HepG2 (cell line): ENCODE measurements around the gene KTN1. TPM values are rescaled to one million over a fixed set of nuclear protein-coding genes. Genes with fewer than 3 reads are reported as not detected.
A peak's percentile ranks its signal among the peaks of the same experiment; 100 is the strongest.

ENCODE experiments used
- ATF1 ChIP-seq: IDR thresholded peaks from 2 replicates; pipeline ENCODE4 v1.6.1; 2016; ENCODE audit warnings: mild to moderate bottlenecking, control low read depth
- ELF1 ChIP-seq: sonication (generic); formaldehyde crosslinking; IDR thresholded peaks from 2 replicates; pipeline ENCODE4 v1.4.0; 2020; ENCODE audit warnings: missing genetic modification reagents
- FOXA3 ChIP-seq: IDR thresholded peaks from 2 replicates; pipeline ENCODE4 v1.6.1; 2016; ENCODE audit warnings: missing genetic modification reagents, missing compliant biosample characterization
- KAT7 ChIP-seq: IDR thresholded peaks from 2 replicates; pipeline ENCODE4 v1.6.1; 2018; ENCODE audit warnings: borderline replicate concordance, missing compliant biosample characterization
- MBNL3 ChIP-seq: fragments of 250-450 bp; sonication (Bioruptor Pico); conservative IDR thresholded peaks from 2 replicates; pipeline ENCODE4 v1.8.0; 2022; ENCODE audit warnings: mild to moderate bottlenecking, inconsistent platforms
- RXRA ChIP-seq: sonication (generic); formaldehyde crosslinking; IDR thresholded peaks from 2 replicates; pipeline ENCODE4 v1.5.1; 2020; ENCODE audit warnings: missing genetic modification reagents
- SPEN ChIP-seq: sonication (generic); formaldehyde crosslinking; IDR thresholded peaks from 2 replicates; pipeline ENCODE4 v1.5.1; 2020; ENCODE audit warnings: low read depth, mild to moderate bottlenecking, missing genetic modification reagents
- SRSF4 ChIP-seq: fragments of 200-400 bp; formaldehyde crosslinking; IDR thresholded peaks from one replicate; pipeline ENCODE4 v1.6.1; 2018; ENCODE audit warnings: mild to moderate bottlenecking, low read depth, low read length, moderate library complexity; ENCODE audit not compliant: poor library complexity, severe bottlenecking
- TEAD2 ChIP-seq: sonication (generic); formaldehyde crosslinking; IDR thresholded peaks from 2 replicates; pipeline ENCODE4 v1.9.0; 2021; ENCODE audit warnings: missing genetic modification reagents
- TOPORS ChIP-seq: sonication (generic); formaldehyde crosslinking; IDR thresholded peaks from 2 replicates; pipeline ENCODE4 v1.8.0; 2023; ENCODE audit warnings: mild to moderate bottlenecking, missing genetic modification reagents
- ZBTB21 ChIP-seq: sonication (generic); formaldehyde crosslinking; IDR thresholded peaks from 2 replicates; pipeline ENCODE4 v1.4.0; 2020; ENCODE audit warnings: missing genetic modification reagents
- ZNF256 ChIP-seq: sonication (generic); formaldehyde crosslinking; conservative IDR thresholded peaks from 2 replicates; pipeline ENCODE4 v1.4.0; 2020; ENCODE audit warnings: missing genetic modification reagents
- ZNF263 ChIP-seq: sonication (generic); formaldehyde crosslinking; IDR thresholded peaks from 2 replicates; pipeline ENCODE4 v1.4.0; 2020; ENCODE audit warnings: missing genetic modification reagents
- ZNF333 ChIP-seq: sonication (generic); formaldehyde crosslinking; IDR thresholded peaks from 2 replicates; pipeline ENCODE4 v1.4.0; 2020; ENCODE audit warnings: mild to moderate bottlenecking, missing genetic modification reagents, borderline replicate concordance
- ZNF773 ChIP-seq: sonication (generic); formaldehyde crosslinking; IDR thresholded peaks from 2 replicates; pipeline ENCODE4 v1.4.0; 2020; ENCODE audit warnings: missing genetic modification reagents, borderline replicate concordance
- polyA plus RNA-seq, 8 experiments: library from polyadenylated mRNA; depleted of rRNA in 3 of 8; stranded (reverse) in 7 of 8; unstranded in 1 of 8; fragments of >200 nt; fragmentation: Illumina TruSeq in 4 of 8; extraction: Trizol in 4 of 8; gene quantifications; 2 replicates each; pipeline versions ENCODE4 v1.2.1 to v1.2.3, GENCODE V29; 2011 to 2016; ENCODE audit warnings: low read depth in 4 of 8, missing spikeins in 1 of 8, mixed read lengths in 1 of 8; ENCODE audit not compliant: insufficient read depth in 1 of 8
- total RNA-seq, 5 experiments: library from RNA; depleted of rRNA; stranded (reverse); fragments of >200 nt; fragmentation: Illumina TruSeq; extraction: Trizol; gene quantifications; 2 replicates each; pipeline ENCODE4 v1.2.3, GENCODE V29; 2016; ENCODE audit warnings: low read depth in 1 of 5
- TF ChIP-seq, protein P1 (sequence below): sonication (generic); formaldehyde crosslinking; IDR thresholded peaks from 2 replicates; pipeline ENCODE4 v1.5.1; 2020; ENCODE audit warnings: mild to moderate bottlenecking, missing genetic modification reagents, borderline replicate concordance
- TF ChIP-seq, protein P2 (sequence below): sonication (generic); formaldehyde crosslinking; IDR thresholded peaks from 2 replicates; pipeline ENCODE4 v1.4.0; 2020; ENCODE audit warnings: missing genetic modification reagents
- TF ChIP-seq, protein P3 (sequence below): sonication (generic); formaldehyde crosslinking; IDR thresholded peaks from 2 replicates; pipeline ENCODE4 v1.4.0; 2020; ENCODE audit warnings: missing genetic modification reagents
- TF ChIP-seq, protein P4 (sequence below): sonication (generic); formaldehyde crosslinking; IDR thresholded peaks from 2 replicates; pipeline ENCODE4 v1.8.1; 2023; ENCODE audit warnings: mild to moderate bottlenecking, moderate library complexity, missing genetic modification reagents
- TF ChIP-seq, protein P5 (sequence below): sonication (generic); formaldehyde crosslinking; IDR thresholded peaks from 2 replicates; pipeline ENCODE4 v1.4.0; 2020; ENCODE audit warnings: missing genetic modification reagents, low read depth, mild to moderate bottlenecking, borderline replicate concordance
- TF ChIP-seq, protein P6 (sequence below): sonication (generic); formaldehyde crosslinking; IDR thresholded peaks from 2 replicates; pipeline ENCODE4 v1.4.0; 2020; ENCODE audit warnings: low read depth, missing genetic modification reagents

KTN1 gene
- total and polyA plus RNA-seq, 2 of the 13 experiments (the other 11 are each of a cell fraction or from before 2014, with no cell fraction given): 60.6 to 169 TPM

DNA sequence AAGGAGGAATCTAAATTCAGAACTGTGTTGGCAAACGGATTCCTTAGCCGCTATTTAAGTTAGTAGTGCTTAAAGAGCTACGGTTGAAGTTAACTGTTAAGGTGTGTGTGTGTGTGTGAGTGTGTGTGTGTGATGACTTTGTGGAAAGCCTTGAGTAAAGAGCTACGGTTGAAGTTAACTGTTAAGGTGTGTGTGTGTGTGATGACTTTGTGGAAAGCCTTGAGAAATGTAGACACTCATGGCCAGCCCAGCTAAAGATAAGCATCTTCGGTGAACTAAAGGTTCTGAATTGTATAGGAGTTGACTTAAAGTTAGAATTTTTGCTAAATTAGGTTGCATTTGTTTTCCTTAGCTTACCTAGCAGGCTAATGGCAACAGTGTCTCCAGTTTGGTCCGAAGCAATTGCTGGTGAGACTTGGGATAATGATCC, 1.4 kb downstream of the KTN1 start (continued):
- TF ChIP-seq, protein P1, sequence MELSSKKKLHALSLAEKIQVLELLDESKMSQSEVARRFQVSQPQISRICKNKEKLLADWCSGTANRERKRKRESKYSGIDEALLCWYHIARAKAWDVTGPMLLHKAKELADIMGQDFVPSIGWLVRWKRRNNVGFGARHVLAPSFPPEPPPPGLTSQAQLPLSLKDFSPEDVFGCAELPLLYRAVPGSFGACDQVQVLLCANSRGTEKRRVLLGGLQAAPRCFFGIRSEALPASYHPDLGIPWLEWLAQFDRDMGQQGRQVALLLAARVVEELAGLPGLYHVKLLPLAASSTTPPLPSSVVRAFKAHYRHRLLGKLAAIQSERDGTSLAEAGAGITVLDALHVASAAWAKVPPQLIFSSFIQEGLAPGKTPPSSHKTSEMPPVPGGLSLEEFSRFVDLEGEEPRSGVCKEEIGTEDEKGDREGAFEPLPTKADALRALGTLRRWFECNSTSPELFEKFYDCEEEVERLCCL (CRISPR knock-in tag): no peak
- TF ChIP-seq ATF1 (CRISPR knock-in tag): no peak
- TF ChIP-seq ZNF263 (CRISPR knock-in tag): no peak
- no peak for TF ChIP-seq RXRA
- 0 out of 2 replicates have a peak, but pooled peaks have one; percentile 25 for TF ChIP-seq SPEN
- no peak for TF ChIP-seq MBNL3 (CRISPR knock-in tag)
- TF ChIP-seq, protein P2, sequence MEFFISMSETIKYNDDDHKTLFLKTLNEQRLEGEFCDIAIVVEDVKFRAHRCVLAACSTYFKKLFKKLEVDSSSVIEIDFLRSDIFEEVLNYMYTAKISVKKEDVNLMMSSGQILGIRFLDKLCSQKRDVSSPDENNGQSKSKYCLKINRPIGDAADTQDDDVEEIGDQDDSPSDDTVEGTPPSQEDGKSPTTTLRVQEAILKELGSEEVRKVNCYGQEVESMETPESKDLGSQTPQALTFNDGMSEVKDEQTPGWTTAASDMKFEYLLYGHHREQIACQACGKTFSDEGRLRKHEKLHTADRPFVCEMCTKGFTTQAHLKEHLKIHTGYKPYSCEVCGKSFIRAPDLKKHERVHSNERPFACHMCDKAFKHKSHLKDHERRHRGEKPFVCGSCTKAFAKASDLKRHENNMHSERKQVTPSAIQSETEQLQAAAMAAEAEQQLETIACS (CRISPR knock-in tag): no peak
- TF ChIP-seq ELF1 (CRISPR knock-in tag): no peak
- TF ChIP-seq ZNF256: no peak
- TF ChIP-seq, protein P3, sequence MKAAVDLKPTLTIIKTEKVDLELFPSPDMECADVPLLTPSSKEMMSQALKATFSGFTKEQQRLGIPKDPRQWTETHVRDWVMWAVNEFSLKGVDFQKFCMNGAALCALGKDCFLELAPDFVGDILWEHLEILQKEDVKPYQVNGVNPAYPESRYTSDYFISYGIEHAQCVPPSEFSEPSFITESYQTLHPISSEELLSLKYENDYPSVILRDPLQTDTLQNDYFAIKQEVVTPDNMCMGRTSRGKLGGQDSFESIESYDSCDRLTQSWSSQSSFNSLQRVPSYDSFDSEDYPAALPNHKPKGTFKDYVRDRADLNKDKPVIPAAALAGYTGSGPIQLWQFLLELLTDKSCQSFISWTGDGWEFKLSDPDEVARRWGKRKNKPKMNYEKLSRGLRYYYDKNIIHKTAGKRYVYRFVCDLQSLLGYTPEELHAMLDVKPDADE: no peak
- no peak for TF ChIP-seq ZBTB21 (CRISPR knock-in tag)
- no peak for TF ChIP-seq TEAD2 (CRISPR knock-in tag)
- no peak for TF ChIP-seq ZNF333 (CRISPR knock-in tag)
- TF ChIP-seq, protein P4, sequence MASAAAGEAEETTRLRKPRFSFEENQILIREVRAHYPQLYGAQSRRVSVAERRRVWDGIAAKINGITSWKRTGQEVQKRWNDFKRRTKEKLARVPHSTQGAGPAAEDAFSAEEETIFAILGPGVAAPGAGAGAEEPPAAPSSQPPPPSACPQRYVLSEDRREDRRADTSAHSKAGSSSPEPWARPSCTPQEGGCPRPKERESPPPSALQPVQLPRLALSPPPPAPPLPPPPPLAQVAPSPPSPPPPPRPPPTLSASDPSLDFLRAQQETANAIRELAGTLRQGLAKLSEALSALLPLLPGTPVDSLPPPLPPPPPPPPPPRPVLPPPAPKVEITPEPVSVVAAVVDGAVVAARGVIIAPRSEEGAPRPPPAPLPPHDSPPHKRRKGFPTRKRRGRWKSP: 0 out of 2 replicates have a peak, but pooled peaks have one; percentile 30
- TF ChIP-seq, protein P5, sequence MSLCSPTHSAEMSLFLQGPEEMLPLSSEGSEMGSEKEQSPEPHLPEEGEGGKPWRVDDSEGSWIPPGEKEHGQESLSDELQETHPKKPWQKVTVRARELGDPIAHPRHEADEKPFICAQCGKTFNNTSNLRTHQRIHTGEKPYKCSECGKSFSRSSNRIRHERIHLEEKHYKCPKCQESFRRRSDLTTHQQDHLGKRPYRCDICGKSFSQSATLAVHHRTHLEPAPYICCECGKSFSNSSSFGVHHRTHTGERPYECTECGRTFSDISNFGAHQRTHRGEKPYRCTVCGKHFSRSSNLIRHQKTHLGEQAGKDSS (CRISPR knock-in tag): 0 out of 2 replicates have a peak, but pooled peaks have one; percentile 6
- TF ChIP-seq TOPORS (CRISPR knock-in tag): no peak
- no peak for TF ChIP-seq SRSF4
- no peak for TF ChIP-seq FOXA3 (CRISPR knock-in tag)
- TF ChIP-seq, protein P6, sequence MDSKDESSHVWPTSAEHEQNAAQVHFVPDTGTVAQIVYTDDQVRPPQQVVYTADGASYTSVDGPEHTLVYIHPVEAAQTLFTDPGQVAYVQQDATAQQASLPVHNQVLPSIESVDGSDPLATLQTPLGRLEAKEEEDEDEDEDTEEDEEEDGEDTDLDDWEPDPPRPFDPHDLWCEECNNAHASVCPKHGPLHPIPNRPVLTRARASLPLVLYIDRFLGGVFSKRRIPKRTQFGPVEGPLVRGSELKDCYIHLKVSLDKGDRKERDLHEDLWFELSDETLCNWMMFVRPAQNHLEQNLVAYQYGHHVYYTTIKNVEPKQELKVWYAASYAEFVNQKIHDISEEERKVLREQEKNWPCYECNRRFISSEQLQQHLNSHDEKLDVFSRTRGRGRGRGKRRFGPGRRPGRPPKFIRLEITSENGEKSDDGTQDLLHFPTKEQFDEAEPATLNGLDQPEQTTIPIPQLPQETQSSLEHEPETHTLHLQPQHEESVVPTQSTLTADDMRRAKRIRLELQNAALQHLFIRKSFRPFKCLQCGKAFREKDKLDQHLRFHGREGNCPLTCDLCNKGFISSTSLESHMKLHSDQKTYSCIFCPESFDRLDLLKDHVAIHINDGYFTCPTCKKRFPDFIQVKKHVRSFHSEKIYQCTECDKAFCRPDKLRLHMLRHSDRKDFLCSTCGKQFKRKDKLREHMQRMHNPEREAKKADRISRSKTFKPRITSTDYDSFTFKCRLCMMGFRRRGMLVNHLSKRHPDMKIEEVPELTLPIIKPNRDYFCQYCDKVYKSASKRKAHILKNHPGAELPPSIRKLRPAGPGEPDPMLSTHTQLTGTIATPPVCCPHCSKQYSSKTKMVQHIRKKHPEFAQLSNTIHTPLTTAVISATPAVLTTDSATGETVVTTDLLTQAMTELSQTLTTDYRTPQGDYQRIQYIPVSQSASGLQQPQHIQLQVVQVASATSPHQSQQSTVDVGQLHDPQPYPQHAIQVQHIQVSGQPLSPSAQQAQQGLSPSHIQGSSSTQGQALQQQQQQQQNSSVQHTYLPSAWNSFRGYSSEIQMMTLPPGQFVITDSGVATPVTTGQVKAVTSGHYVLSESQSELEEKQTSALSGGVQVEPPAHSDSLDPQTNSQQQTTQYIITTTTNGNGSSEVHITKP (CRISPR knock-in tag): no peak
- no peak for TF ChIP-seq ZNF773 (CRISPR knock-in tag)
- TF ChIP-seq KAT7: no peak
